Panc1 (cell line): ENCODE measurements around the gene APLP1. TPM values are rescaled to one million over a fixed set of nuclear protein-coding genes. Genes with fewer than 3 reads are reported as not detected.

ENCODE experiments used
- ATAC-seq: fragments of 200-7000 bp; cut with Tn5 transposase; 2 replicates; pipeline ENCODE4 v1.9.1; 2020; ENCODE audit warnings: mild to moderate bottlenecking, moderate library complexity
- BruUV-seq: library from RNA; stranded (reverse); fragments of 400-500 nt; replicated peaks from 2 replicates; lab custom pipeline; 2021; lab: Mats Ljungman, UMichigan
- CTCF ChIA-PET: fragments of 300-600 bp; sonication (Branson Sonifier 250); formaldehyde crosslinking; loops from one replicate; lab custom pipeline; 2022; ENCODE audit warnings: antibody characterized with exemption; lab: Charles Lee
- POLR2A ChIA-PET: fragments of 300-600 bp; sonication (Branson Sonifier 250); formaldehyde crosslinking; loops from one replicate; lab custom pipeline; 2022; ENCODE audit warnings: antibody characterized with exemption; lab: Charles Lee
- DNase-seq: peaks from one replicate; pipeline ENCODE4 v3.0.0-alpha.2; 2010; ENCODE audit warnings: low read depth, low spot score
- H3K27ac ChIP-seq: 2 replicates; pipeline ENCODE4 v1.5.1; 2011; ENCODE audit warnings: mild to moderate bottlenecking, low read length, inconsistent platforms
- H3K27me3 ChIP-seq: fragments of 200-500 bp; sonication (Bioruptor generic); 2 replicates; pipeline ENCODE4 v1.6.0; 2014; ENCODE audit warnings: low read length, inconsistent platforms; ENCODE audit not compliant: control insufficient read depth, insufficient read depth
- H3K36me3 ChIP-seq: fragments of 200-500 bp; sonication (Bioruptor generic); 2 replicates; pipeline ENCODE4 v1.5.1; 2014; ENCODE audit warnings: inconsistent platforms, mild to moderate bottlenecking, low read length, moderate library complexity; ENCODE audit not compliant: control insufficient read depth, insufficient read depth
- H3K4me1 ChIP-seq: 2 replicates; pipeline ENCODE4 v1.5.1; 2011; ENCODE audit warnings: inconsistent platforms, mild to moderate bottlenecking, low read length, moderate library complexity; ENCODE audit not compliant: control insufficient read depth, insufficient read depth
- H3K4me3 ChIP-seq, 2 experiments: 2 replicates each; pipeline ENCODE4 v1.5.1; 2011 to 2012; ENCODE audit warnings: low read depth in 2 of 2, low read length in 2 of 2, mild to moderate bottlenecking in 2 of 2, inconsistent platforms in 1 of 2, moderate library complexity in 1 of 2
- H3K9me3 ChIP-seq: fragments of 200-500 bp; sonication (Bioruptor generic); 2 replicates; pipeline ENCODE4 v1.5.1; 2014; ENCODE audit warnings: low read depth, mild to moderate bottlenecking, inconsistent platforms, low read length, moderate library complexity; ENCODE audit not compliant: control insufficient read depth, insufficient read depth
- POLR2AphosphoS5 ChIP-seq: IDR thresholded peaks from 2 replicates; pipeline ENCODE4 v1.6.1; 2012; ENCODE audit warnings: mild to moderate bottlenecking, low read depth, low read length, moderate library complexity
- SIN3A ChIP-seq: IDR thresholded peaks from 2 replicates; pipeline ENCODE4 v1.6.1; 2012; ENCODE audit warnings: low read depth, mild to moderate bottlenecking, low read length, moderate library complexity, borderline replicate concordance; ENCODE audit not compliant: insufficient read depth
- TCF7L2 ChIP-seq: IDR thresholded peaks from 2 replicates; pipeline ENCODE4 v1.6.1; 2011; ENCODE audit warnings: mild to moderate bottlenecking, low read depth, low read length, inconsistent platforms
- in situ Hi-C: cut with HindIII; loops from 2 replicates; pipeline ENCODE4 v1.10.0; 2016; ENCODE audit warnings: low sequenced_read_pairs, low pct_unique_long_range_greater_than_20kb
- intact Hi-C: fragments of 100-400 bp; cut with micrococcal nuclease; formaldehyde crosslinking; loops from one replicate; pipeline ENCODE4 v1.10.0; 2022; ENCODE audit not compliant: unreplicated experiment
- total RNA-seq: library from RNA; stranded (reverse); gene quantifications from one replicate; pipeline ENCODE4 v1.2.1, GENCODE V29; 2021; ENCODE audit not compliant: unreplicated experiment
- TF ChIP-seq, protein P1 (sequence below), 2 experiments: IDR thresholded peaks; 2 replicates each; pipeline ENCODE4 v1.6.1; 2011 to 2012; ENCODE audit warnings: low read depth in 2 of 2, control low read depth in 1 of 2, low read length in 1 of 2, mild to moderate bottlenecking in 1 of 2, moderate library complexity in 1 of 2; ENCODE audit not compliant: insufficient read depth in 1 of 2
- TF ChIP-seq, protein P2 (sequence below): fragments of 450-650 bp; IDR thresholded peaks from 2 replicates; pipeline ENCODE4 v1.5.1; 2017; ENCODE audit warnings: mild to moderate bottlenecking

Gene APLP1
- total RNA-seq, 1 experiment from 2014 or later = 74.6 TPM

DNA sequence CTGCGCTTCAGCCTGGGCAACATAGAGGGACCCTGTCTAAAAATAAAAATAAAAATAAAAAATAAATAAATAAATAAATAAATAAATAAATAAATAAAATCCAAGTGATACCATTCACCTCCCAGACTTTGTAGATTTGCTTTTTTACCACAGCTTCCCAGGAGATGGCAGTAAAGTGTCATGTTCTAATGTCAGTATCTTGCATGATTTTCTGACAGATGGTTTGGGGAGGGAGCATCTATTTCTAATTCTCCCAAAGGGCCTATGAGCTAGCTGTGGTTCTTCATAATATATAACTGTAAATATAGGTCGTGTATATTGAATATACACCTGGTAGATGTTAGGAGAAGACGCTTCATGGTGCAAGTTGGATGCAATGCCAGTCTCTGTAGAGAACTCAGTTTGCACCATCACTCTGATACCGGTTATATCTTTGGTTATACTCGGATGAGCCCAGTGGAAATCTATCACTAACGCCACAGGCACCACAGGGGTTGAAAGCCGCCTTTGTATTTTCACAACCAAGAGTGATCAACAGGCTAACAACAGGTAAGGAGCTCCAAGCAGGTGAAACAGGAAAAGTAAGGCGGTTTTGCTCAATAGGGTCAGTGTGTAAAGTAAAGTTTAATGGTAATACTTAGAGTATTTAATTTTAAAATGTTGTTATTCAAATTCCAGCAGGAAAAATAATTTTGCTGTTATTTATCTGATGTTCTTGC lies 13.9 kb downstream of the APLP1 start:
- Histone ChIP-seq H3K9me3 (no peaks in the 10 kb centered on the region), H3K36me3 (no peaks in the 10 kb centered on the region), H3K27ac (no peak overlapping the region), H3K4me1 (0 out of 2 replicates have a peak, but pooled peaks cover 2% of the 10 kb centered on the region), H3K27me3 (no peaks in the 10 kb centered on the region), H3K4me3 (no peak overlapping the region)
- intact Hi-C loops = loop anchor here (1.0 kb wide), 1 partner anchor 49 kb away; no protein-coding TSS in a partner anchor
- TF ChIP-seq, protein P1, sequence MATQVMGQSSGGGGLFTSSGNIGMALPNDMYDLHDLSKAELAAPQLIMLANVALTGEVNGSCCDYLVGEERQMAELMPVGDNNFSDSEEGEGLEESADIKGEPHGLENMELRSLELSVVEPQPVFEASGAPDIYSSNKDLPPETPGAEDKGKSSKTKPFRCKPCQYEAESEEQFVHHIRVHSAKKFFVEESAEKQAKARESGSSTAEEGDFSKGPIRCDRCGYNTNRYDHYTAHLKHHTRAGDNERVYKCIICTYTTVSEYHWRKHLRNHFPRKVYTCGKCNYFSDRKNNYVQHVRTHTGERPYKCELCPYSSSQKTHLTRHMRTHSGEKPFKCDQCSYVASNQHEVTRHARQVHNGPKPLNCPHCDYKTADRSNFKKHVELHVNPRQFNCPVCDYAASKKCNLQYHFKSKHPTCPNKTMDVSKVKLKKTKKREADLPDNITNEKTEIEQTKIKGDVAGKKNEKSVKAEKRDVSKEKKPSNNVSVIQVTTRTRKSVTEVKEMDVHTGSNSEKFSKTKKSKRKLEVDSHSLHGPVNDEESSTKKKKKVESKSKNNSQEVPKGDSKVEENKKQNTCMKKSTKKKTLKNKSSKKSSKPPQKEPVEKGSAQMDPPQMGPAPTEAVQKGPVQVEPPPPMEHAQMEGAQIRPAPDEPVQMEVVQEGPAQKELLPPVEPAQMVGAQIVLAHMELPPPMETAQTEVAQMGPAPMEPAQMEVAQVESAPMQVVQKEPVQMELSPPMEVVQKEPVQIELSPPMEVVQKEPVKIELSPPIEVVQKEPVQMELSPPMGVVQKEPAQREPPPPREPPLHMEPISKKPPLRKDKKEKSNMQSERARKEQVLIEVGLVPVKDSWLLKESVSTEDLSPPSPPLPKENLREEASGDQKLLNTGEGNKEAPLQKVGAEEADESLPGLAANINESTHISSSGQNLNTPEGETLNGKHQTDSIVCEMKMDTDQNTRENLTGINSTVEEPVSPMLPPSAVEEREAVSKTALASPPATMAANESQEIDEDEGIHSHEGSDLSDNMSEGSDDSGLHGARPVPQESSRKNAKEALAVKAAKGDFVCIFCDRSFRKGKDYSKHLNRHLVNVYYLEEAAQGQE (IDR thresholded peaks at IDR 0.05; ENCODE audit: insufficient read depth in 1 of 2, low read depth in 2 of 2, low read length in 1 of 2) = peak in 1 of 2 experiments; percentile 42; a peak in 1 of 4 replicates
- no peak for TF ChIP-seq SIN3A
- POLR2A ChIA-PET = interaction anchor here (0.6 kb wide), 1 partner anchor 188 kb away, joined by 3 read pairs; no protein-coding TSS in a partner anchor
- ATAC-seq = peak; percentile 73
- CTCF ChIA-PET = interaction anchor here (1.1 kb wide), 1 partner anchor 50 kb away, joined by 3 read pairs; no protein-coding TSS in a partner anchor
- no TSS peak for BruUV-seq
- in situ Hi-C loops = no loop called here
- peak; percentile 87 for DNase-seq

DNA sequence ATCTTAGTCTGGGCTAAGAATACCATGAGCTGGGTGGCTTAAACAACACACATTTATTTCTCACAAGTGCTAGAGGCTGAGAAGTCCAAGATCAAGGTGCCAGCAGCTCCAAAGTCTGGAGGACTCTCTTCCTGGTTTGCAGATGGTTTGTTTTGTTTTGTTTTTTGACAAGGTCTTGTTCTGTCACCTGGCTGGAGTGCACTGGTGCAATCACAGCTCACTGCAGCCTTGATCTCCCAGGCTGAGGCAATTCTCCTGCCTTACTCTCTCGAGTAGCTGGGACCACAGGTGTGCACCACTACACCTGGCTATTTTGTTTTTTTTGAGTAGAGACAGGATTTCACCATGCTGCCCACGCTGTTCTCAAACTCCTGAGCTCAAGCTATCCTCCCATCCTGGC lies 15.5 kb downstream of the APLP1 start:
- BruUV-seq = no TSS peak
- POLR2A ChIA-PET = interaction anchor here (0.6 kb wide), 2 partner anchors 17 to 110 kb away, joined by 3 to 7 read pairs; no protein-coding TSS in a partner anchor
- TF ChIP-seq SIN3A (no peak), TCF7L2 (no peak), POLR2AphosphoS5 (no peak)
- TF ChIP-seq, protein P1 (IDR thresholded peaks at IDR 0.05; ENCODE audit: insufficient read depth in 1 of 2, low read depth in 2 of 2, low read length in 1 of 2) = no peak
- TF ChIP-seq, protein P2, sequence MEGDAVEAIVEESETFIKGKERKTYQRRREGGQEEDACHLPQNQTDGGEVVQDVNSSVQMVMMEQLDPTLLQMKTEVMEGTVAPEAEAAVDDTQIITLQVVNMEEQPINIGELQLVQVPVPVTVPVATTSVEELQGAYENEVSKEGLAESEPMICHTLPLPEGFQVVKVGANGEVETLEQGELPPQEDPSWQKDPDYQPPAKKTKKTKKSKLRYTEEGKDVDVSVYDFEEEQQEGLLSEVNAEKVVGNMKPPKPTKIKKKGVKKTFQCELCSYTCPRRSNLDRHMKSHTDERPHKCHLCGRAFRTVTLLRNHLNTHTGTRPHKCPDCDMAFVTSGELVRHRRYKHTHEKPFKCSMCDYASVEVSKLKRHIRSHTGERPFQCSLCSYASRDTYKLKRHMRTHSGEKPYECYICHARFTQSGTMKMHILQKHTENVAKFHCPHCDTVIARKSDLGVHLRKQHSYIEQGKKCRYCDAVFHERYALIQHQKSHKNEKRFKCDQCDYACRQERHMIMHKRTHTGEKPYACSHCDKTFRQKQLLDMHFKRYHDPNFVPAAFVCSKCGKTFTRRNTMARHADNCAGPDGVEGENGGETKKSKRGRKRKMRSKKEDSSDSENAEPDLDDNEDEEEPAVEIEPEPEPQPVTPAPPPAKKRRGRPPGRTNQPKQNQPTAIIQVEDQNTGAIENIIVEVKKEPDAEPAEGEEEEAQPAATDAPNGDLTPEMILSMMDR = no peak
- Histone ChIP-seq H3K4me3 (no peak overlapping the region), H3K9me3 (no peaks in the 10 kb centered on the region), H3K36me3 (no peaks in the 10 kb centered on the region), H3K4me1 (0 out of 2 replicates have a peak, but pooled peaks cover 2% of the 10 kb centered on the region), H3K27me3 (no peaks in the 10 kb centered on the region), H3K27ac (no peak overlapping the region)
- intact Hi-C loops (no loop called here), in situ Hi-C loops (no loop called here)
- CTCF ChIA-PET = interaction anchor here (0.6 to 1.9 kb wide), 2 partner anchors 13 to 47 kb away, joined by 3 to 7 read pairs; no protein-coding TSS in a partner anchor
- no peak for DNase-seq
- ATAC-seq = no peak
